Smooth muscle cell (in vitro differentiated cells): ENCODE results near the gene ARHGAP8. TPM values are rescaled to one million over a fixed set of nuclear protein-coding genes. Genes with fewer than 3 reads are reported as not detected.

Experiments
- DNase-seq: peaks from one replicate; lab custom pipeline; 2025; ENCODE audit not compliant: unreplicated experiment; lab: John Stamatoyannopoulos, UW
- H2AFZ ChIP-seq: fragments of 200-600 bp; sonication (generic); 2 replicates; pipeline ENCODE4 v1.6.0; 2016; ENCODE audit warnings: antibody characterized with exemption, low read depth, mild to moderate bottlenecking
- H3F3A ChIP-seq: fragments of 200-600 bp; sonication (generic); 2 replicates; pipeline ENCODE4 v1.6.0; 2017; ENCODE audit warnings: antibody characterized with exemption, low read depth
- H3K27ac ChIP-seq: fragments of 200-600 bp; sonication (generic); 2 replicates; pipeline ENCODE4 v1.5.1; 2016; ENCODE audit warnings: low read depth, mild to moderate bottlenecking
- H3K27me3 ChIP-seq: fragments of 200-600 bp; sonication (generic); 2 replicates; pipeline ENCODE4 v1.6.1; 2016; ENCODE audit warnings: low read depth, mild to moderate bottlenecking
- H3K36me3 ChIP-seq: fragments of 200-600 bp; sonication (generic); 2 replicates; pipeline ENCODE4 v1.5.1; 2016; ENCODE audit warnings: low read depth
- H3K4me1 ChIP-seq: fragments of 200-600 bp; sonication (generic); 2 replicates; pipeline ENCODE4 v1.5.1; 2016; ENCODE audit warnings: low read depth
- H3K4me2 ChIP-seq: fragments of 200-600 bp; sonication (generic); 2 replicates; pipeline ENCODE4 v1.6.0; 2016; ENCODE audit warnings: mild to moderate bottlenecking
- H3K4me3 ChIP-seq: fragments of 200-600 bp; sonication (generic); 2 replicates; pipeline ENCODE4 v1.5.1; 2016; ENCODE audit warnings: mild to moderate bottlenecking
- H3K79me2 ChIP-seq: fragments of 200-600 bp; sonication (generic); 2 replicates; pipeline ENCODE4 v1.6.0; 2016; ENCODE audit warnings: low read depth, mild to moderate bottlenecking
- H3K9ac ChIP-seq: fragments of 200-600 bp; sonication (generic); 2 replicates; pipeline ENCODE4 v1.6.0; 2016; ENCODE audit warnings: low read depth
- H3K9me3 ChIP-seq: fragments of 200-600 bp; sonication (generic); replicated peaks from 2 replicates; pipeline ENCODE4 v1.5.1; 2016; ENCODE audit warnings: low read depth
- H4K20me1 ChIP-seq: fragments of 200-600 bp; sonication (generic); 2 replicates; pipeline ENCODE4 v1.6.0; 2016; ENCODE audit warnings: low read depth
- CTCF ChIP-seq: fragments of 200-600 bp; sonication (generic); IDR thresholded peaks from 2 replicates; pipeline ENCODE4 v1.5.1; 2017; ENCODE audit warnings: borderline replicate concordance, mild to moderate bottlenecking, antibody characterized with exemption; ENCODE audit not compliant: insufficient read depth, poor library complexity, severe bottlenecking
- WGBS: methylation state at CpG from one replicate; pipeline ENCODE4 v1.1.7; 2016; ENCODE audit warnings: low lambda C conversion rate; 5-methylcytosine and 5-hydroxymethylcytosine counted together
- polyA plus RNA-seq: library from polyadenylated mRNA; unstranded; fragments of >200 nt; fragmentation: Nextera tagmentation; extraction: Ambion mirVana; gene quantifications from 2 replicates; pipeline ENCODE4 v1.2.1, GENCODE V29; 2016
- total RNA-seq: library from RNA; depleted of rRNA; stranded (reverse); fragments of >200 nt; gene quantifications from 2 replicates; pipeline ENCODE4 v1.2.3, GENCODE V29; 2014

The ARHGAP8 gene
- total and polyA plus RNA-seq, 2 experiments from 2014 or later = 5.8 to 11.4 TPM

GRCh38 chr22:44818727-44819126, 66.4 kb downstream of the ARHGAP8 start:
- H3K9ac ChIP-seq = no peak overlapping the region
- no peaks in the 10 kb centered on the region for H3K9me3 ChIP-seq
- no peaks in the 10 kb centered on the region for H3K79me2 ChIP-seq
- no peaks in the 10 kb centered on the region for H3K4me1 ChIP-seq
- no peaks in the 10 kb centered on the region for H4K20me1 ChIP-seq
- WGBS = 93% methylated on average over 5 of the region's 5 CpGs
- H3K27ac ChIP-seq = no peak overlapping the region
- no peaks in the 10 kb centered on the region for H3F3A ChIP-seq
- H3K4me2 ChIP-seq = no peak overlapping the region
- H2AFZ ChIP-seq = no peak overlapping the region
- no peaks in the 10 kb centered on the region for H3K27me3 ChIP-seq
- H3K4me3 ChIP-seq = no peak overlapping the region
- DNase-seq = no peak
- TF ChIP-seq CTCF = no peak
- no peaks in the 10 kb centered on the region for H3K36me3 ChIP-seq

GRCh38 chr22:44819966-44820631, 67.7 kb downstream of the ARHGAP8 start:
- no peaks in the 10 kb centered on the region for H3K4me1 ChIP-seq
- H2AFZ ChIP-seq = no peak overlapping the region
- 81% methylated on average over 18 of the region's 18 CpGs for WGBS
- no peak overlapping the region for H3K27ac ChIP-seq
- H3K27me3 ChIP-seq = no peaks in the 10 kb centered on the region
- H3F3A ChIP-seq = no peaks in the 10 kb centered on the region
- no peak overlapping the region for H3K4me3 ChIP-seq
- no peak overlapping the region for H3K4me2 ChIP-seq
- DNase-seq = no peak
- no peaks in the 10 kb centered on the region for H3K36me3 ChIP-seq
- H3K9ac ChIP-seq = no peak overlapping the region
- TF ChIP-seq CTCF = no peak
- no peaks in the 10 kb centered on the region for H4K20me1 ChIP-seq
- H3K9me3 ChIP-seq = no peaks in the 10 kb centered on the region
- H3K79me2 ChIP-seq = no peaks in the 10 kb centered on the region

- no peaks in the 10 kb centered on the region for H4K20me1 ChIP-seq
- no peaks in the 10 kb centered on the region for H3K9me3 ChIP-seq
- no peaks in the 10 kb centered on the region for H3K27me3 ChIP-seq
- H3F3A ChIP-seq = no peaks in the 10 kb centered on the region
- 94% methylated on average over 24 of the region's 24 CpGs for WGBS
- H3K9ac ChIP-seq = no peak overlapping the region
- no peaks in the 10 kb centered on the region for H3K79me2 ChIP-seq
- TF ChIP-seq CTCF = no peak
- no peak overlapping the region for H3K27ac ChIP-seq
- H3K36me3 ChIP-seq = no peaks in the 10 kb centered on the region
- H3K4me2 ChIP-seq = no peak overlapping the region
- H3K4me3 ChIP-seq = no peak overlapping the region
- no peaks in the 10 kb centered on the region for H3K4me1 ChIP-seq
- H2AFZ ChIP-seq = no peak overlapping the region
- no peak for DNase-seq
These were observed 69.5 kb downstream of the ARHGAP8 start for GRCh38 chr22:44821741-44822475.

GRCh38 chr22:44822534-44822933, 70.2 kb downstream of the ARHGAP8 start:
- WGBS = 92% methylated on average over 13 of the region's 13 CpGs
- H3K79me2 ChIP-seq = no peaks in the 10 kb centered on the region
- H3K4me1 ChIP-seq = no peaks in the 10 kb centered on the region
- H2AFZ ChIP-seq = no peak overlapping the region
- H4K20me1 ChIP-seq = no peaks in the 10 kb centered on the region
- no peaks in the 10 kb centered on the region for H3K9me3 ChIP-seq
- H3K4me2 ChIP-seq = no peak overlapping the region
- no peaks in the 10 kb centered on the region for H3K36me3 ChIP-seq
- no peaks in the 10 kb centered on the region for H3F3A ChIP-seq
- no peak overlapping the region for H3K4me3 ChIP-seq
- no peak for TF ChIP-seq CTCF
- H3K27me3 ChIP-seq = no peaks in the 10 kb centered on the region
- no peak overlapping the region for H3K27ac ChIP-seq
- DNase-seq = no peak
- no peak overlapping the region for H3K9ac ChIP-seq
